Measurements from ENCODE around the gene ARPC1A.

DNA sequence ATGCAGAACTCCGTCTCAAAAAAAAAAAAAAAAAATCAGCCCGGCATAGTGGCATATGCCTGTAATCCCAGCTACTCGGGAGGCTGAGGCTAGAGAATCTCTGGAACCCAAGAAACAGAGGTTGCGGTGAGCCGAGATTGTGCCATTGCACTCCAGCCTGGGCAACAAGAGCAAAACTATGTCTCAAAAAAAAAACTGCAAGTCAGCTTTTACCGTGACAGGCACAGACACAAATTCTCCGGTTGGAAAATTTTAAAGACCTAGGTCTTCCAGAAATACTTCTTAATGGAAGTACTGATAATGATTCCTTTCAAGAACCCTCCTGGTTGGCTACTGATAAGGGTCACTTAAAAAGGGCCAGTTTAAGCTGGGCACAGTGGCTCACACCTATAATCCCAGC is 29.4 kb downstream of the ARPC1A start:
- TF ChIP-seq, protein P1, sequence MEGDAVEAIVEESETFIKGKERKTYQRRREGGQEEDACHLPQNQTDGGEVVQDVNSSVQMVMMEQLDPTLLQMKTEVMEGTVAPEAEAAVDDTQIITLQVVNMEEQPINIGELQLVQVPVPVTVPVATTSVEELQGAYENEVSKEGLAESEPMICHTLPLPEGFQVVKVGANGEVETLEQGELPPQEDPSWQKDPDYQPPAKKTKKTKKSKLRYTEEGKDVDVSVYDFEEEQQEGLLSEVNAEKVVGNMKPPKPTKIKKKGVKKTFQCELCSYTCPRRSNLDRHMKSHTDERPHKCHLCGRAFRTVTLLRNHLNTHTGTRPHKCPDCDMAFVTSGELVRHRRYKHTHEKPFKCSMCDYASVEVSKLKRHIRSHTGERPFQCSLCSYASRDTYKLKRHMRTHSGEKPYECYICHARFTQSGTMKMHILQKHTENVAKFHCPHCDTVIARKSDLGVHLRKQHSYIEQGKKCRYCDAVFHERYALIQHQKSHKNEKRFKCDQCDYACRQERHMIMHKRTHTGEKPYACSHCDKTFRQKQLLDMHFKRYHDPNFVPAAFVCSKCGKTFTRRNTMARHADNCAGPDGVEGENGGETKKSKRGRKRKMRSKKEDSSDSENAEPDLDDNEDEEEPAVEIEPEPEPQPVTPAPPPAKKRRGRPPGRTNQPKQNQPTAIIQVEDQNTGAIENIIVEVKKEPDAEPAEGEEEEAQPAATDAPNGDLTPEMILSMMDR (IDR thresholded peaks at IDR 0.05; ENCODE audit: low read length) = no peak
- no peak for TF ChIP-seq EZH2 (IDR thresholded peaks at IDR 0.05; ENCODE audit: borderline replicate concordance, low read length)

All from OCI-LY1 (cell line).